Activated naive CD4-positive, alpha-beta T cell treated with anti-CD3 and anti-CD28 coated beads, Interleukin-2, amount 50 U/mL, for 72 hours (primary cell): ENCODE measurements around the gene ING3. TPM values are rescaled to one million over a fixed set of nuclear protein-coding genes. Genes with fewer than 3 reads are reported as not detected.
"Not testable (repeated sequence)": the region's sequence is repeated elsewhere in the genome, so short reads cannot be mapped to it uniquely, and the experiment has no call there.

Experiments used
- ATAC-seq, 2 donors: fragments of 150-1000 bp; cut with Tn5 transposase; 2 replicates each; pipeline ENCODE4 v1.10.0; 2021; ENCODE audit warnings: mild to moderate bottlenecking in 2 of 2, moderate library complexity in 2 of 2
- DNase-seq, 2 donors: peaks; one replicate each; pipeline ENCODE4 v3.0.0; 2021 to 2022; ENCODE audit warnings: low spot score in 2 of 2
- H3K27ac Mint-ChIP-seq, 2 donors: one replicate each; pipeline ENCODE4 v1.8.0; 2022; ENCODE audit warnings: mild to moderate bottlenecking in 2 of 2, mixed read lengths in 2 of 2
- H3K36me3 Mint-ChIP-seq, 2 donors: one replicate each; pipeline ENCODE4 v1.8.0; 2022; ENCODE audit warnings: mixed read lengths in 2 of 2
- H3K9me3 Mint-ChIP-seq, 2 donors: one replicate each; pipeline ENCODE4 v1.8.0; 2022; ENCODE audit warnings: mixed read lengths in 2 of 2
- total RNA-seq, 2 donors: library from RNA; stranded (reverse); gene quantifications; one replicate each; pipeline ENCODE4 v1.2.3, GENCODE V29; 2022

ING3 gene
- total RNA-seq, 2 donors from 2014 or later: 22.2 to 29.7 TPM

- H3K9me3 Mint-ChIP-seq: no peaks in the 10 kb centered on the region
- no peaks in the 10 kb centered on the region for H3K36me3 Mint-ChIP-seq
- H3K27ac Mint-ChIP-seq: no peak overlapping the region
- DNase-seq (no peak), ATAC-seq (no peak)
Measured at GRCh38 chr7:120994512-120995410, 44.2 kb downstream of the ING3 start.

GRCh38 chr7:120995654-120996053 lies 45.1 kb downstream of the ING3 start:
- Mint-ChIP-seq H3K9me3 (no peaks in the 10 kb centered on the region), H3K36me3 (no peaks in the 10 kb centered on the region), H3K27ac (no peak overlapping the region)
- no peak for ATAC-seq
- no peak for DNase-seq

DNA sequence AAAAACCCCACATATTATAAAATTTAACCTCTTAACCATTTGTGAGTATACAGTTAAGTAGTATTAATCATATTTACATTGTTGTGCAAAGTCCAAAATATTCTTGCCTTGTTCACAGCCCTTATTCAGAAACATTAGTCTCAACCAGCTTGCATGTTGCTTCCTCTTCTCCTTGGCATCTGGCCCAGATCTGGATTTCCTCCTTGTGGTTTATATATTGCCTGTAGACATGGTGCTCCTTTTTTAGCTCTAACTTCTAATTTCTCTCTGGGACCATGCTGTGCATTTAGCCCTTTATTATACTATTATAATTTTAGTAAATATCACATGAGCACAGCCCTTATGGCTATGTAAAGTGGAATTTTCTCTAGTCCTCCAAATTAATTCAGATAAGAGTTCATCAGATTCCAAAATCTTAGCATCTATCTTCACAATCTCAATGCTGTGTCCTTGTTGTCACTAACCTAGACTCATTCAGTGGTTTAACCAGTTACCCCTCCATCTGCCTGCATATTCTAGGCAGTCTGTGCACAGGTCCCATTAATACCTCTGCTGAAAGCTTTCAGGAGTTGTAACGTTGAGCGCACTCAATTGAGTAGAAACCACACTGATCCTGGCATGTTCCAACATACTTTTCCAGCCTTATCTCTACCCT lies 45.9 kb downstream of the ING3 start:
- no peak for ATAC-seq
- no peak for DNase-seq
- no peaks in the 10 kb centered on the region for H3K36me3 Mint-ChIP-seq
- H3K27ac Mint-ChIP-seq: no peak overlapping the region
- H3K9me3 Mint-ChIP-seq: no peaks in the 10 kb centered on the region

GRCh38 chr7:120996988-120997345 lies 46.4 kb downstream of the ING3 start:
- no peaks in the 10 kb centered on the region for H3K9me3 Mint-ChIP-seq
- H3K27ac Mint-ChIP-seq: no peak overlapping the region
- DNase-seq: no peak
- ATAC-seq: no peak
- H3K36me3 Mint-ChIP-seq: no peaks in the 10 kb centered on the region

GRCh38 chr7:120997882-120998474 lies 47.4 kb downstream of the ING3 start:
- DNase-seq (no peak), ATAC-seq (no peak)
- Mint-ChIP-seq H3K36me3 (no peaks in the 10 kb centered on the region), H3K9me3 (no peaks in the 10 kb centered on the region), H3K27ac (no peak overlapping the region)

DNA sequence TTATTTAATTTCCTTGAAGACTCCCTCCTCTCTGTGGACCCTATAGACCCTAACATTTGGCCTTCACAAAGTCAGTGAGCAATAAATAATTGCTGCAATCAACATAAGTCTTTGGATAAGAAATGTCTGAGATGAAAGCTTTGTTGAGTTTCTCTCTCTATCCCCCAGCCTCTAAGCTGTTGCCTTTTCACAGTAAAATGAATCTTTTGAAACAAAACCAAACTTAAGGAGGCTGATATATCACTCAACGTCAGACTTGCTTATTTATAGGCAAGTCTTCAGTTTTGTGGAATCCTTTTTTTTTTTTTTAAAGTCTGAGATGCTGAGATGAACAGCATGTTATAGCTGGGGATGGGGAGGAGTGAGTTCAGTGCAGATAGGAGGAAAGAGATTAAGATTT lies 47.9 kb downstream of the ING3 start:
- ATAC-seq: no peak
- H3K27ac Mint-ChIP-seq: no peak overlapping the region
- no peaks in the 10 kb centered on the region for H3K9me3 Mint-ChIP-seq
- no peaks in the 10 kb centered on the region for H3K36me3 Mint-ChIP-seq
- DNase-seq: no peak

GRCh38 chr7:120998996-120999565 lies 48.5 kb downstream of the ING3 start:
- Mint-ChIP-seq H3K27ac (no peak overlapping the region), H3K36me3 (no peaks in the 10 kb centered on the region), H3K9me3 (no peaks in the 10 kb centered on the region)
- DNase-seq (no peak), ATAC-seq (no peak)

GRCh38 chr7:121000081-121000983 lies 49.8 kb downstream of the ING3 start:
- ATAC-seq (no peak), DNase-seq (no peak)
- Mint-ChIP-seq H3K36me3 (no peaks in the 10 kb centered on the region), H3K9me3 (no peaks in the 10 kb centered on the region), H3K27ac (no peak overlapping the region)

GRCh38 chr7:121001234-121001906 lies 50.8 kb downstream of the ING3 start:
- no peaks in the 10 kb centered on the region for H3K36me3 Mint-ChIP-seq
- ATAC-seq: no peak

GRCh38 chr7:121002048-121002756 lies 51.6 kb downstream of the ING3 start:
- no peak for ATAC-seq
- DNase-seq: no peak
- H3K27ac Mint-ChIP-seq: no peak overlapping the region
- H3K9me3 Mint-ChIP-seq: no peaks in the 10 kb centered on the region
- H3K36me3 Mint-ChIP-seq: no peaks in the 10 kb centered on the region

More at GRCh38 chr7:121001234-121001906, 50.8 kb downstream of the ING3 start:
- Mint-ChIP-seq H3K9me3 (no peaks in the 10 kb centered on the region), H3K27ac (no peak overlapping the region)
- no peak for DNase-seq

- H3K36me3 Mint-ChIP-seq: no peaks in the 10 kb centered on the region
- ATAC-seq (no peak), DNase-seq (no peak)
- no peak overlapping the region for H3K27ac Mint-ChIP-seq
- H3K9me3 Mint-ChIP-seq: no peaks in the 10 kb centered on the region
Measured at GRCh38 chr7:121002757-121003200, 52.2 kb downstream of the ING3 start.

DNA sequence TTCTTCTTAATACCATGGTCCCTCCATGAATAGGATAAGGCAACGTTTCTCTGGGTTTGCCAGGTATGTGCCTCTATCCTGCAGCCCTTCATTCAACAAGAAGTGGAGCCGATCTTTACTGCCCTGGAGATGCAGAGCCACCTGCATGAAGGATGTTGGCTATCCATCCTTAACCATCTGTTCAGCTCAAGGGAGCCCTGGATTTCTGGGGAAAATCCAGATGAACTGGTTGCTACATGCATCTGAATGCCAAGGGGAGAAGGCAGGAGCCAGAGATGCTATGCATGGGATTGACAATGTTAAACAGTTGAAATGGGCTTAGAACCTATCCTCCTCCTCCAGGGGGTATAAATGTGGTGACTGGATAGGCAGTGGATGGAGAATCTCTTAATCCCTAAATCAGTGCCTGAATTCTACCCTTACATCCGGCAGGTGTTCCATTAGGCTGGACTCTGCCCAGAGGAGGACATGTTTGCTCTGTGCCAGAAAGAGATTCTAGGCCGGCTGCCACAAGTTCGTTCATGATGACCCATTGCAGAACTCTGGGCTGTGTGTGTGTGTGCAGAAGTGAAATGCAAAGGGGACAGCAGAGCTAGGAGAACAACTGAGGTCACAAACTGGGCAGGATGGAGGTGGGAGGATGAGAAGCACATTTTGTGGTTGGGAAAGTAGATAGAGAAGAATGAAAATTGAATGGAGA lies 53.6 kb downstream of the ING3 start:
- Mint-ChIP-seq H3K36me3 (no peaks in the 10 kb centered on the region), H3K9me3 (no peaks in the 10 kb centered on the region), H3K27ac (no peak overlapping the region)
- no peak for DNase-seq
- ATAC-seq: no peak

GRCh38 chr7:121005058-121005457 lies 54.5 kb downstream of the ING3 start:
- DNase-seq, ATAC-seq, H3K36me3 Mint-ChIP-seq, H3K9me3 Mint-ChIP-seq, H3K27ac Mint-ChIP-seq: not testable (repeated sequence)

DNA sequence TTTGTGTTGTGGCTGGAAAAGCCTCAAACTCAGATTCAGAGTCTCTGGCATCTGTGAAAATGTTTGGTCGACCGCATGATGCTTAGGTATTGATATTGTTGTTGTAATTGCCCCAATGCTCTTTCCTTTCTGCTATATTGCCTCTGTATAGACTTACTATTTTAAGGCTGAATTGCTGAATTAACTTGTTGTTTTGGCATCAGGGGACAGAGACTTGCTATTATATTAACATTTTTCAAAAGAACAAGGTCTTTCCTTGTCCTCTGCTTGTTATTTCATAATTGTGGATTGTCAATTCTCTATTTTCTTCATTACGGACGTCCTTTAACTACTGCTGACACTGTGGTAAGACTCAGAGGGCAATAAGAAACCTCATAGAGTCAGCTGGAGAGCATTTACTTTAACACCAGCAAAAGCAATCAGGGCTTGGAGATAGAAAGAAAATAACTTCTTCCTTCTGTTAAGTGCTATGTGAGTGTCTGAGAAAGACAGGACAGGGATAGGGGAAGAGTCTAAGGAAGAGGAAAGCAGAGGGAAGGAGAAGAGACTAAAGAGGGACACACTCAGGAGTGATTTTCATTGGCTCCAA lies 55.5 kb downstream of the ING3 start:
- no peak overlapping the region for H3K27ac Mint-ChIP-seq
- ATAC-seq (no peak), DNase-seq (no peak)
- no peaks in the 10 kb centered on the region for H3K36me3 Mint-ChIP-seq
- H3K9me3 Mint-ChIP-seq: no peaks in the 10 kb centered on the region
